ENCODE data around the gene RBM47. TPM values are rescaled to one million over a fixed set of nuclear protein-coding genes. Genes with fewer than 3 reads are reported as not detected.

Gene RBM47
- total RNA-seq, 1 experiment from 2014 or later: 70.3 TPM

DNA sequence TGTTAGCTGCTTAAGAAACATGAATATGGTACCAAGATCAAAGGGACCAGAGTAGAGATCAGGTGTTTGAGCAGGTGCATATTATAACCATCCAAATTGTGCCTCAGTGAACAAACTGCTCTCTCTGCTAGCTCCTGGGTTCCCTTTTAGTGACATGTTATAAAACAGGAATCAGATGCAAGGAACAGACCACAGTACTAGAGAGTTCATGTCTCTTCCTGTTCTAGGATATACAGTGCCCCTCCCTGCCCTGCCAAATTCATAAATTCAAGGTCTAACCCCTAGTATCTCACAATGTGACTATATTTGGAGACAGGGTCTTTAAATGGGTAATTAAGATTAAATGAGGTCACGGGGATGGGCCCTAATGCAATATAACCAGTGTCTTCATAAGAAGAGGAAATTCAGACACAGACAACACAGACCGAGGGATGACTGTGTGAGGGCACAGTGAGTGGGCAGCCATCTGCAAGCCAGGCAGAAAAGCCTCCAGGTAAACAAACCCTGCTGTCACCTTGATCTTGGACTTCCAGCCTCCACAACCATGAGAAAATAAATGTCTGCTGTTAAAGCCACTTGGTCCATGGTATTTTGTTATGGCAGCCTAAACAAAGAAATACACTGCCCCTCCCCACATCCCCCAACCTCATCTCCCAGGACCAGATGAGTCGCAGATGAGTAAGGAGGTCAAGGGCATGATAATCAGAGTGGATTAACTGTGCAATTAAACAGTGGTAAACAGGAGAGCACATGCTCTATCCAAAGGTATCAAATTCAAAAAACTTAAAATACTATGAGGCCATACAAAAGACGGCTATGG lies 82.5 kb downstream of the RBM47 start:
- Histone ChIP-seq H3K23ac (ENCODE audit: insufficient read length, low read depth, low read length) (no peak overlapping the region), H2BK5ac (ENCODE audit: insufficient read length, low read length) (no peak overlapping the region), H2AK5ac (ENCODE audit: insufficient read length, low read length) (no peak overlapping the region), H2BK120ac (ENCODE audit: low read depth, low read length, poor library complexity, severe bottlenecking) (no peak overlapping the region), H2BK20ac (ENCODE audit: low read depth, low read length, poor library complexity, severe bottlenecking) (no peak overlapping the region), H3K79me2 (ENCODE audit: insufficient read depth, low read length) (peaks cover 14% of the 10 kb centered on the region; the same call in 1 of the 2 replicates), H3K9ac (ENCODE audit: extremely low read depth, insufficient read length, low read length) (no peak overlapping the region), H3K79me1 (ENCODE audit: insufficient read depth, low read depth, low read length, poor library complexity, severe bottlenecking) (peaks cover 6% of the 10 kb centered on the region), H3K14ac (ENCODE audit: insufficient read depth, low read length) (no peak overlapping the region), H3K9me3 (ENCODE audit: control insufficient read depth, low read depth, low read length) (no peaks in the 10 kb centered on the region), H3K4me1 (ENCODE audit: insufficient read depth, low read length) (peaks cover 3% of the 10 kb centered on the region; the same call in 1 of the 2 replicates), H3K27ac (ENCODE audit: insufficient read length, low read depth, low read length) (no peak overlapping the region), H3K18ac (ENCODE audit: insufficient read length, low read depth, low read length) (no peak overlapping the region), H3K4me2 (ENCODE audit: insufficient read depth, insufficient read length, low read length) (no peak overlapping the region), H3T11ph (ENCODE audit: low read length) (no peak overlapping the region), H4K8ac (replicated peaks; ENCODE audit: insufficient read length, low read depth, low read length) (no peak overlapping the region), H2BK15ac (ENCODE audit: low read depth, low read length) (no peak overlapping the region), H4K5ac (ENCODE audit: insufficient read length, low read depth, low read length) (no peak overlapping the region), H3K27me3 (ENCODE audit: insufficient read depth, low read length) (no peaks in the 10 kb centered on the region), H2AFZ (ENCODE audit: low read length) (no peak overlapping the region), H4K91ac (ENCODE audit: insufficient read length, low read depth, low read length) (no peak overlapping the region), H3K23me2 (ENCODE audit: insufficient read length, low read depth, low read length, poor library complexity, severe bottlenecking) (no peaks in the 10 kb centered on the region), H4K20me1 (ENCODE audit: control insufficient read depth, insufficient read depth, insufficient read length) (peaks cover 2% of the 10 kb centered on the region), H3K56ac (ENCODE audit: insufficient read length, low read depth, low read length) (no peak overlapping the region), H2BK12ac (ENCODE audit: insufficient read length, low read depth, low read length) (no peak overlapping the region), H3K4ac (ENCODE audit: low read depth, low read length) (no peak overlapping the region)
- no peak overlapping the region for H3K4me3 Mint-ChIP-seq
- H3K9me3 Mint-ChIP-seq: no peaks in the 10 kb centered on the region
- H3K4me1 Mint-ChIP-seq: peaks cover 14 to 16% of the 10 kb centered on the region in 2 experiments
- peak overlapping the region in 1 of 3 experiments; percentile 70; a peak in 1 of 7 replicates for H3K27ac Mint-ChIP-seq
- WGBS (ENCODE audit: extremely low coverage, insufficient read length, low lambda C conversion rate): no CpG with 5 or more reads among the region's 4 CpGs
- TF ChIP-seq, protein P1, sequence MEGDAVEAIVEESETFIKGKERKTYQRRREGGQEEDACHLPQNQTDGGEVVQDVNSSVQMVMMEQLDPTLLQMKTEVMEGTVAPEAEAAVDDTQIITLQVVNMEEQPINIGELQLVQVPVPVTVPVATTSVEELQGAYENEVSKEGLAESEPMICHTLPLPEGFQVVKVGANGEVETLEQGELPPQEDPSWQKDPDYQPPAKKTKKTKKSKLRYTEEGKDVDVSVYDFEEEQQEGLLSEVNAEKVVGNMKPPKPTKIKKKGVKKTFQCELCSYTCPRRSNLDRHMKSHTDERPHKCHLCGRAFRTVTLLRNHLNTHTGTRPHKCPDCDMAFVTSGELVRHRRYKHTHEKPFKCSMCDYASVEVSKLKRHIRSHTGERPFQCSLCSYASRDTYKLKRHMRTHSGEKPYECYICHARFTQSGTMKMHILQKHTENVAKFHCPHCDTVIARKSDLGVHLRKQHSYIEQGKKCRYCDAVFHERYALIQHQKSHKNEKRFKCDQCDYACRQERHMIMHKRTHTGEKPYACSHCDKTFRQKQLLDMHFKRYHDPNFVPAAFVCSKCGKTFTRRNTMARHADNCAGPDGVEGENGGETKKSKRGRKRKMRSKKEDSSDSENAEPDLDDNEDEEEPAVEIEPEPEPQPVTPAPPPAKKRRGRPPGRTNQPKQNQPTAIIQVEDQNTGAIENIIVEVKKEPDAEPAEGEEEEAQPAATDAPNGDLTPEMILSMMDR (conservative IDR thresholded peaks at IDR 0.05): no peak
- H3K27me3 Mint-ChIP-seq (ENCODE audit: low read depth): no peaks in the 10 kb centered on the region
- peaks cover 11 to 43% (median 20%) of the 10 kb centered on the region in 3 experiments; a peak in 5 of 7 replicates for H3K36me3 Mint-ChIP-seq (ENCODE audit: insufficient read depth in 1 of 3, low read depth in 3 of 3)
- DNase-seq: no peak

Data from H9 (cell line).